Neutrophil (primary cell): ENCODE results near the gene SPRR3.

Source experiments
- H3K27ac ChIP-seq: fragments of 200-600 bp; sonication (generic); 2 replicates; pipeline ENCODE4 v1.5.1; 2016; ENCODE audit warnings: mild to moderate bottlenecking, moderate library complexity
- H3K27me3 ChIP-seq: fragments of 200-600 bp; sonication (generic); 2 replicates; pipeline ENCODE4 v1.6.0; 2016; ENCODE audit warnings: mild to moderate bottlenecking
- H3K36me3 ChIP-seq: fragments of 200-600 bp; sonication (generic); 2 replicates; pipeline ENCODE4 v1.5.1; 2017
- H3K4me1 ChIP-seq, 2 experiments: fragments of 200-600 bp in 1 of 2; sonication (generic) in 1 of 2; 1 replicate in 1 of 2; 2 replicates in 1 of 2; pipeline versions ENCODE4 v1.5.1 to v1.6.1; 2013 to 2016; ENCODE audit warnings: low read depth in 1 of 2, low read length in 1 of 2, mild to moderate bottlenecking in 1 of 2, moderate library complexity in 1 of 2; ENCODE audit not compliant: control insufficient read depth in 1 of 2, insufficient read depth in 1 of 2
- H3K4me3 ChIP-seq, 2 experiments: fragments of 200-600 bp in 1 of 2; sonication (generic) in 1 of 2; 1 replicate in 1 of 2; 2 replicates in 1 of 2; pipeline ENCODE4 v1.5.1; 2013 to 2016; ENCODE audit warnings: low read depth in 1 of 2, low read length in 1 of 2, mild to moderate bottlenecking in 1 of 2, moderate library complexity in 1 of 2
- H3K9me3 ChIP-seq: fragments of 200-600 bp; sonication (generic); 2 replicates; pipeline ENCODE4 v1.5.1; 2016
- CTCF ChIP-seq: fragments of 200-600 bp; sonication (generic); IDR thresholded peaks from 2 replicates; pipeline ENCODE4 v1.5.1; 2016; ENCODE audit warnings: antibody characterized with exemption

SPRR3 gene

GRCh38 chr1:153023109-153023508 lies 21.6 kb downstream of the SPRR3 start:
- no peaks in the 10 kb centered on the region for H3K4me1 ChIP-seq
- H3K4me3 ChIP-seq, result no peak overlapping the region
- no peaks in the 10 kb centered on the region for H3K36me3 ChIP-seq
- H3K9me3 ChIP-seq, result no peaks in the 10 kb centered on the region
- H3K27me3 ChIP-seq, result peaks cover 20% of the 10 kb centered on the region
- H3K27ac ChIP-seq, result no peak overlapping the region
- TF ChIP-seq CTCF, result no peak

GRCh38 chr1:153024413-153024812 lies 22.9 kb downstream of the SPRR3 start:
- no peak for TF ChIP-seq CTCF
- H3K36me3 ChIP-seq, result no peaks in the 10 kb centered on the region
- no peak overlapping the region for H3K27ac ChIP-seq

GRCh38 chr1:153025797-153026196 lies 24.2 kb downstream of the SPRR3 start:
- TF ChIP-seq CTCF, result no peak
- H3K36me3 ChIP-seq, result no peaks in the 10 kb centered on the region
- no peak overlapping the region for H3K27ac ChIP-seq
- H3K4me1 ChIP-seq, result no peaks in the 10 kb centered on the region
- H3K27me3 ChIP-seq, result peaks cover 17% of the 10 kb centered on the region
- no peaks in the 10 kb centered on the region for H3K9me3 ChIP-seq
- no peak overlapping the region for H3K4me3 ChIP-seq

More at GRCh38 chr1:153024413-153024812, 22.9 kb downstream of the SPRR3 start:
- H3K27me3 ChIP-seq, result peaks cover 18% of the 10 kb centered on the region
- no peaks in the 10 kb centered on the region for H3K4me1 ChIP-seq
- H3K9me3 ChIP-seq, result no peaks in the 10 kb centered on the region
- no peak overlapping the region for H3K4me3 ChIP-seq

GRCh38 chr1:153028766-153029165 lies 27.2 kb downstream of the SPRR3 start:
- no peak overlapping the region for H3K4me3 ChIP-seq
- H3K27me3 ChIP-seq, result peaks cover 13% of the 10 kb centered on the region
- no peak overlapping the region for H3K27ac ChIP-seq

GRCh38 chr1:153030895-153031294 lies 29.3 kb downstream of the SPRR3 start, which contains the start of gene SPRR1B:
Gene SPRR1B, plus strand, starts transcription at chr1:153031203. Its CDS starts 1,143 bp downstream, at chr1:153032346.
- no peak for TF ChIP-seq CTCF
- H3K27ac ChIP-seq, result no peak within 1 kb of the TSS
- H3K9me3 ChIP-seq, result no peaks in the 10 kb centered on the region
- no peaks in the 10 kb centered on the region for H3K36me3 ChIP-seq
- peaks cover 17% of the 10 kb centered on the region for H3K27me3 ChIP-seq
- no peaks in the 10 kb centered on the region for H3K4me1 ChIP-seq
- H3K4me3 ChIP-seq, result no peak within 1 kb of the TSS

More at GRCh38 chr1:153028766-153029165, 27.2 kb downstream of the SPRR3 start:
- Histone ChIP-seq H3K9me3 (no peaks in the 10 kb centered on the region), H3K4me1 (no peaks in the 10 kb centered on the region), H3K36me3 (no peaks in the 10 kb centered on the region)
- TF ChIP-seq CTCF, result no peak

- no peaks in the 10 kb centered on the region for H3K9me3 ChIP-seq
- no peak for TF ChIP-seq CTCF
- H3K27me3 ChIP-seq, result peaks cover 17% of the 10 kb centered on the region
- no peaks in the 10 kb centered on the region for H3K4me1 ChIP-seq
- no peaks in the 10 kb centered on the region for H3K36me3 ChIP-seq
- H3K27ac ChIP-seq, result no peak overlapping the region
- no peak overlapping the region for H3K4me3 ChIP-seq
Measured at GRCh38 chr1:153032073-153032472, 30.5 kb downstream of the SPRR3 start.
